GM19372 (cell line): ENCODE measurements around the gene MPDZ.
"Not testable (repeated sequence)": the region's sequence is repeated elsewhere in the genome, so short reads cannot be mapped to it uniquely, and the experiment has no call there.

ENCODE experiments used
- ATAC-seq: cut with Tn5 transposase; IDR thresholded peaks from one replicate; pipeline ENCODE4 v1.9.1; 2021; ENCODE audit warnings: mild to moderate bottlenecking, low read depth, moderate library complexity; ENCODE audit not compliant: unreplicated experiment

The MPDZ gene

DNA sequence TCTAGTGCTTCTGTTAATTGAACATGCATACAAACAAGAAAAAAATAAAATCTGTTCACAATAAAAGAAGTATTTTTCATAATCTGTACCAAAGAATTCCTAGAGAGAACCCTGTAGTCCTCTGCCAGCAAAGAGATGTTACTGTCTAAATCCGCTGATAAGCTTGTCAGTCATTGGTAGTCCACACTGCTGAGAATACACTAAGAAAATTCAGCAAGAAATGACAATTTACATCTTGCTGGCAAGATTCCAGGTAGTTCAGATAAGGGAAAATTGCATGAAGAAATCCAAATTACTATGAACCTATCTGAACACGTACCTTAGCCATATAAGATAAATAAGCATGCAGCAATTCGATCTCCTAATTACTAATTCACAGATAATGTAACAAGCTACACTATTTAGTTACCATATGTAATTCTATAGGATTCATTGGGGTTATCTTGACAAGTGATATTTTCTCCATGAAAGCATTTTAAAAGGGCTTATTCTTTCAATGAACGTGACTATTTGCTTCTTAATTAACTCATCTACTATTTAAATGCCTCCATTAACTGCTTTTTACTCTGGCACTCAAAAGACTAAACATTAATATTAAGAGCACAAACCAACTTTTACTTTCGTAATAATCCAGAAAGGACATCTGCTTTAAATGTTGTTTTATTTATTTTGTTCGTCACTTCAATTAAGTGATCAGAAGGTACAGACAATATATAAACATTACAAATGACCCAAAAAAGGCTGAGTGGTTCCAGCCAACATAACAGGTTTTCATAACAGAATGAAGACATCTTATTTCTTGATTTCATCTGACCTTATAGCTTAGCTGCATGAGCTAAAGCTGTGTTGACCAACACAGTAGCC lies 9.7 kb downstream of the MPDZ start:
- ATAC-seq = no peak

- ATAC-seq = no peak
These were observed 11.0 kb downstream of the MPDZ start for GRCh38 chr9:13268469-13268868.

GRCh38 chr9:13267743-13268142 lies 11.7 kb downstream of the MPDZ start:
- no peak for ATAC-seq

- ATAC-seq = no peak
These were observed 13.3 kb downstream of the MPDZ start for GRCh38 chr9:13266167-13266566.

GRCh38 chr9:13264788-13265187 lies 14.7 kb downstream of the MPDZ start:
- ATAC-seq = no peak

GRCh38 chr9:13263511-13263910 lies 16.0 kb downstream of the MPDZ start:
- no peak for ATAC-seq

GRCh38 chr9:13252852-13253251 lies 26.6 kb downstream of the MPDZ start:
- no peak for ATAC-seq

DNA sequence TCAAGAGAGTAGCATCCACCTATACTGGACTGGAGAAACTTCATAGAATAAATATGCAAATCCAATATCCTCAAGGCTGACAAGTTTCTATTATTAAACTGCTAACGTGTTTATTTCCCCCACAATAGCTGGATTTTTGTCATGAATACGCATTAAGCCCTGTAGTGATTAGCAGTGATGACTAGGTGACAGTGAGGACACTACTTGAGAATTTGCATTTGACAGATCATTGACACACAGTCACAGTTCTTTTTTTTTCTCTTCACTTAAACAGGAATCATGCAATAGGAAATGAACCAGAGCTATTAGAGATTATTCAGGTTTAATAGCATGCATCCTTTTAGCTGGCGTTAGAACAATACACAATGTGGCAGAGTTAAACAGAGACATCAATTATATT lies 35.3 kb downstream of the MPDZ start:
- ATAC-seq = no peak

- ATAC-seq = no peak
These were observed 38.2 kb downstream of the MPDZ start for GRCh38 chr9:13241283-13241682.

GRCh38 chr9:13239660-13240059 lies 39.8 kb downstream of the MPDZ start:
- no peak for ATAC-seq

GRCh38 chr9:13239208-13239607 lies 40.3 kb downstream of the MPDZ start:
- ATAC-seq = no peak

GRCh38 chr9:13234932-13235331 lies 44.6 kb downstream of the MPDZ start:
- no peak for ATAC-seq

DNA sequence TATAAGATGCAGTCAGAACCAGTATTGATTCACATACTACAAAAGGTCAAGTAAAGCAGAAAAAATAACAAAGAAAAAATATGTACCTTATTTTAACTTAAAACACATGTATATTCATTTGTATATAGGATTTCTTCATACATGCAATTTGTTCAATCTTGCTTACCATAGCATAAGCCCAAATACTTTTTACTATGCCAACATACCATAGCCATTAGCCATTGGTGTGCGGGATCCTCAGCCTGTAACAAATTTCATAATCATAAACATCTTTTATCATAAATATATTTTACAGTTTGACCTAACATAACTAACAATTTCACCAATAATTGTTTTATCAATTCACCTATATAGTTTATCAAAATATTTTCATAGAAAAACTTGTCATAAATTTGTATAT lies 51.1 kb downstream of the MPDZ start:
- no peak for ATAC-seq

- no peak for ATAC-seq
These were observed 55.1 kb downstream of the MPDZ start for GRCh38 chr9:13224366-13224765.

DNA sequence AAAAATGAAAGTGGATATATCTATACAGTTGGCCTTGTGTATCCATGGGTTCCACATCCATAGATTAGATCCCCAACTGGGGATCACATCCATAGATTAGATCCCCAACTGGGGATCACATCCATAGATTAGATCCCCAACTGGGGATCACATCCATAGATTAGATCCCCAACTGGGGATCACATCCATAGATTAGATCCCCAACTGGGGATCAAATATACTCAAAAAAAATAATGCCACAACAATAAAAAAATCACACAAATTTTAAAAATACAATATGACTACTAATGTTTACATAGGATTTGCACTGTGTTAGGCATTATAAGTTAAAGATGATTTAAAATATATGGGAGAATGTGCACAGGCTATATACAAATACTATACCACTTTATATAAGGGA lies 56.8 kb downstream of the MPDZ start:
- not testable (repeated sequence) for ATAC-seq

GRCh38 chr9:13221741-13222140 lies 57.8 kb downstream of the MPDZ start:
- no peak for ATAC-seq

GRCh38 chr9:13220837-13221236 lies 58.7 kb downstream of the MPDZ start:
- no peak for ATAC-seq

- no peak for ATAC-seq
These were observed 63.5 kb downstream of the MPDZ start for GRCh38 chr9:13215791-13216554.

GRCh38 chr9:13213998-13214397 lies 65.5 kb downstream of the MPDZ start:
- ATAC-seq = no peak

GRCh38 chr9:13213337-13213736 lies 66.2 kb downstream of the MPDZ start:
- ATAC-seq = no peak

GRCh38 chr9:13210306-13210705 lies 69.2 kb downstream of the MPDZ start:
- ATAC-seq = no peak

DNA sequence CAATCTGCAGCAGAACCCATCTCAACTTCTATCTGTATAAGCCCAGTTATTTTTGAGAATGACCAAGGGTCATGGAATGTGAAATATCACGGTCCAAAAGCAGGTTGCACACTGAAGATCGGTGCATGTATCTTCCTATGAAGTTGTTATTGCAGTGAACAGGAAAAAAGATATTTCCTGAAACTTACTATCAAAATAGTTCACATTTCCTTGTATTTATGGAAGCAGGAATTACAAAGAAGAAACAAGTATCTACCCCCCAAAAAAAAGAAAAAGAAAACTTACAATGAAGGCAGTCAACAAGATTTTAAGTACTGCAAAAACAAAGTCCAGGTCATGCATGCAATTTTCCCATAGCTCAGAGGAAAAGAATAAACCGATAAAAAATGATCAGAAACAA lies 70.0 kb downstream of the MPDZ start:
- no peak for ATAC-seq
